HG03103 (cell line): ENCODE measurements around the gene EXOSC2.

Experiments
- ATAC-seq: cut with Tn5 transposase; IDR thresholded peaks from one replicate; pipeline ENCODE4 v1.9.1; 2021; ENCODE audit warnings: low read depth; ENCODE audit not compliant: unreplicated experiment

The EXOSC2 gene

DNA sequence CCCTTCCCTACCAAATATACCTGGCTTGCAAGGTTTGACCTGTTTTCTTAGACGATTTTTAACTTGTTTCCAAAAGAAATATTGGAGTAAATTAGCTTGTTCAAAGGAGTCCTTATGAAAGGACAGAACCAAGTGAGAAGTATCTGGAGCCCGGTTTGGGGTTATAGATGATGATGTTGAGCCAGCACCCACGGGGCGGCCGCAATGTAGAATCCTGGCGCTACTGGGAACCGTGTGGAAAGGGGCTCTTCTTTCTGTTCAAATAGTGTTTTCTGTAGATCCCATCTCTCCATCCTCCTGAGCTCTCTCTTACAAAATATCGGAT lies 517 bp upstream of the EXOSC2 start:
- ATAC-seq = no peak

DNA sequence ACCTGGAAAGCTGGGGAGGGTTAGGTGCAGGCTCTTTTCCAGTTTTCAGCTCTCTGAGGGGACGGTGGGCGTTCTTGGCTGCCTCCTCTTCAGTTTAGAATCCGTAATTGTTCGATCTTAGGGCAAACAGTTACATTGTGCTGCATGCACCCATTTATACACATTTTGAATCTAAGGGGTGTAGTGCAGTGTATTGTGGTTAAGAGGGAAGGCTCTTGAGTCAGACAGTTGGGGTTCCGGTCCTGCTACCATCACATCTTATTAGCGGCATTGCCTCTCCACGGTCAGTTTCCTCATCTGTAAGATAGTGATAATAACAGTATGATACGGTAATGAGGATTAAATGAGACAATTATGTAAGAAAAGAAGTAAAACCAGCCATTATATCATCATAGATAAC lies 625 bp downstream of the EXOSC2 start:
- ATAC-seq = no peak

GRCh38 chr9:130696139-130696650 lies 2.6 kb downstream of the EXOSC2 start:
- ATAC-seq = no peak

DNA sequence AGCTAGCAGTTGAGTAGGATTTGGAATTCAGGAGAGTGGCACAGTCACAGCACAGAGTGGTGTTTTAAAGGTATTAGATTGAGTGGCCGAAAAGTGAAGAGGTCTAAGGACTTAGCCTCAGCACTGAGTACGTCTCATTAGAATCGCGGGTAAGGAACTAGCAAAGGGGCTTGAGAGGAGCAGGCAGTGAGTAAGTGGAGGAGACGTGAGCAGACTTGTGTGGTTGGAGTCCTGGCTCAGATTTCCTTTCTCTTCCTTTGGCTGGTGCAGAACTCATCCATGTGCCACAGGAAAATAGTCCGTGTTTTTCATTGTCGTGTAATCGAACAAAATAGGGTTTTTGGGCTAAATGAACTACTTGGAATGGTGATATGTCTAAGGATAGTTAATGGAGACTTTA lies 3.4 kb downstream of the EXOSC2 start:
- no peak for ATAC-seq

- ATAC-seq = no peak
Measured at GRCh38 chr9:130698514-130698913, 4.9 kb downstream of the EXOSC2 start.

DNA sequence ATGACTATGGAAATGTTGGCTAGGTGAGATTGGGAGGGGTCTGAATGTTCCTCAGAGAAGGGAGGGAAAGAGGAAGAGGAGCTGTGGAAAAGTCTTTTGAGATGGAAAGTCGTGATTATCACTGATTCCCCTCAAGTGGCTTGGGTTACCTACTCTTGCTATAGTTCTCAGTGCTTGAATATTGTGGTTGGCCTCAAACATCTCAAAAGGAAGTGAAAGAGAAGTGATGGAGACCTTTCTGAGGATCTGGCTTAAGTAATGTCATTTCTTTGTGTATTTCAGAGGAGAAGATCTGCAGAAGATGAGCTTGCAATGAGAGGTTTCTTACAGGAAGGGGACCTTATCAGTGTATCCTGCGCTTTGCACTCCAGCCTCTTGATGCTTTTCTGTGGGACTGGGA lies 5.5 kb downstream of the EXOSC2 start:
- ATAC-seq = no peak

DNA sequence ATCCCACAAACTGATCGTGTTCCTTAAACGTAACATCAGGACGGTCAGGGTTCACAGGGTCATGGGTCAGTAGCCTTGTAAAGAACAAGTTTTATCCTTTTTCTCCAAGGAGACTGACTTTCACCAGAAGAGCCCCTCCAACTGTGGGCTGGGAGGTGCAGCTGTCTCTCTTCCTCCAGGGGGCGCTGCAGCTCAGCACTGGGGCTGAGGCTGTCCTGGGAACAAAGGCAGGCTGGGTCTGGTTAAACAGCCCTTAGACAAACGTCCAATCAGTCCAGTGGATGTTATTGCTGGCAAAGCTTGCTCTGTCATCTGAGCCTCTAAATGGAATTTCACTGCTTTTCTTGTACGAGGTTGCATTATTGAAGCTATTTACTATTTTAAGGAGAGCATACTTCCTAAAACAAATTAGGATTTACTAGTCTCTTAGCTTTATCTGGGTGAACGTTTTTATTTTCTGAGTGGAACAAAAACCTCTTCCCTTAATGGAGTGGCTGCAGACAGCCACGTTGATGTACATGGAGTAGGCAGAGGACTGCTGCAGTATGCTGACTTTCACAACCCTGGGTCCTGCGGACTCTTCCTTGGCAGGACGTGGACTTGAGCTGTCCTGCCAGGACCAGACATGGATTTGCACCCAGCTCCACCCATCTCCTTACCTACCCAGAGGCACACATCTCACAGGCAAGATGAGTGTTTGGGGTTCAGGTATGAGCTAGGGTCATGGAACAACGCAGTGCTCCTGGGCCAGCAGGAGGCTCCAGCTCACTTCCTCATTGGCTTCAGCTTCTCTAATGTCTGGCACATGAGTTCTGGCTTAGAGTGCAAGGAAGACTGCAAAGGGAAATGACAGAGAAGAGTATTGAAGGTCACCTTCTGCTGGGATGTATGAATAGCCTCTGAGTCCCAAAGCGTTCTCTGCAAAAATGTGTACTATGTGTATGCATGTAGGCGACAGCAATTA lies 7.8 kb downstream of the EXOSC2 start:
- no peak for ATAC-seq

DNA sequence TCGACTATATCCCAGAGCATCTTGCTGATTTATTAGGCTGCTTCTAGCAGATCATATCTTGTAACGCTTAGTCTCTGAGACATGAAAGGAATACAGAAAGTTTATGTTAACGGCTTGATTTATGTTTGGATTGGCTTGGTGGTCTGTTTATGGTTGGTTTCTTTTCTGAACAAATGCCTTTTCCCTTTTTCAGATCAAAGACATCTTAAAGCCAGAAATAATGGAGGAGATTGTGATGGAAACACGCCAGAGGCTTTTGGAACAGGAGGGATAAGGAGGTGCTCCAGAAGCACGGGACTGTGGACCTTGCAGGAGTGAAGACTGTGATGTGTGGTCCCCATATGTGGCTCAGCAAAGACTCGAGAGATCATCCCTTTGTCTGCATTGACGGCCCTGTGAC lies 9.9 kb downstream of the EXOSC2 start:
- ATAC-seq = no peak

DNA sequence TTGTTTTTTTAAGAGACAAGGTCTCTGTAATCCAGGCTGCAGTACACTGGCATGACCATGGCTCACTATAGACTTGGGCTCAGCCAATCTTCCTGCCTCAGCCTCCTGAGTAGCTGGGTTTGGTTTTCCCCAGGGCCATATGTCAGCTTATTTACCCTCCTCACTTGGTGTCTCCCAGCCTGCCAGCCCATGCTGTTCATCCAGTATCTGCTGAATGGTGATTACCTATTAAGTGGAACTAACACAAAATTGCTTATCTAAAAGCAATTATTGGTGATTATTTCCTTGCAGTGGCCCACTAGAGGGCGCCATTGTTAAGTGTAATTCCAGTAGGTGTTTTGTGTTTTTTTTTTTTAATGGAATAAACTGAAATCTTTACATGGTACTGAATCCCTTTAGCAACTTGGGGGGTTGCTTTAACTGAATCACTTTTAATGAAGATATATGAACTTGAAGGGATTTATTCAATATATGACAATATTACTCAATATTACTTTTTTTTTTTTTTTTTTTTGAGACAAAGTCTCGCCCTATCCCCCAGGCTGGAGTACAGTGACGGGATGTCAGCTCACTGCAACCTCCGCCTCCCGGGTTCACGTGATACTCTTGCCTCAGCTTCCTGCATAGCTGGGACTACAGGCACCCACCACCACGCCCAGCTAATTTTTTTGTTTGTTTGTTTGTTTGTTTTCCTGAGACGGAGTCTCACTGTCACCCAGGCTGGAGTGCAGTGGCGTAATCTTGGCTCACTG lies 13.8 kb downstream of the EXOSC2 start:
- no peak for ATAC-seq

GRCh38 chr9:130710822-130711352 lies 17.3 kb downstream of the EXOSC2 start:
- no peak for ATAC-seq

DNA sequence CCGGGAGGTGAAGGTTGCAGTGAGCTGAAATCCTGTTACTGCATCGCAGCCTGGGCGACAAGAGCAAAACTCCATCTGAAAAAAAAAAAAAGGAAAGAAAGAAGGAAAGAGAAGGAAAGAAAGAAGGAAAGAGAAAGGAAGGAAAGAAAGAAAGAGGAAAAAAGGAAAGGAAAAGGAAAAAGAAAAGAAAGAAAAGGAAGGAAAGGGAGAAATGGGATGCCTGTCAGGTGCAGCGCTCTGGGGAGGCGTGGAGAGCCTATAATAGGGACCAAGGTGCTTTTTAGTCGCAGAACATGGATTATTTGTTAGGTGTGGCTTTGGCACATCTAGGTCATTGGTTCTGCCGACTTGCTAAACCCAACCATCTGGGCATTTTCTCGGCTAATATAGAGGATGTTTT lies 17.9 kb downstream of the EXOSC2 start:
- ATAC-seq = no peak

DNA sequence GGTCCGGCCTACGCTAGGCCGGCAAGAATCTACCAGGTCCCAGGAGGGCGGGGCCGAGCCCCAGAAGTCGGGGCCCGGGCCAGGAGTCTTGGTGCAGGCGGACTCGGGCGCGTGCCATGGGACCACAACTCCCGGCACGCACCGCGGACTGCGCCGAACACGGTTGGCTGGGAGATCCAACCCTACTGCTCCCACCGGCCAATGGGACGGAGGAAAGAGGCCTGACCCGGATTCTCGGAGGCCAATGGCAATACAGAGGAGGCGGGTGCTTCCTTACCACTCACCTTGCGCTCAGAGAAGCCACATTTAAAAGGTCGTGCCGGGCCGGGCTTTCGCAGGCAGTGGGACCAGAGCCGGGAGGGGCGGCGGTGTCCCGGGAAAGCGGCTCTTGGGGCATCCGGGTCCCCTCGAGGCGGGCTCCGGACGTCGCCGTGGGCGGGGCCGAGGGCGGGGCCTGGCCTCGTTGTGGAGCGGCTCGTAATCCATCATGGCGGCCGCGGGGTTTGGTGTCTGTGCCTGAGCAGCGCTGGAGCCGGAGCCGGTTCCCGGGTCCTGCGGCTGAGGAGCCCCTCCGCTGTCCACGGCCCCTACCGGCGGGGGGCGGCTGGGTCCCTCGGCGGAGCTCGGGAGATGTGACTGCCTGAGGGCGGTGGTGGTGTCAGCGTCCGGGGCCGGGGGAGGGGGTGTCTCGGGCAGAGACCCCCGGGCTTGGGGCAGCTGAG lies 19.1 kb downstream of the EXOSC2 start:
- ATAC-seq = peak; percentile 93

- ATAC-seq = no peak
Measured at GRCh38 chr9:130713286-130713960, 19.8 kb downstream of the EXOSC2 start.

GRCh38 chr9:130714586-130715110 lies 21.1 kb downstream of the EXOSC2 start:
- no peak for ATAC-seq

- ATAC-seq = no peak
Measured at GRCh38 chr9:130715270-130715669, 21.7 kb downstream of the EXOSC2 start.

GRCh38 chr9:130718562-130718961 lies 25.0 kb downstream of the EXOSC2 start:
- ATAC-seq = no peak

DNA sequence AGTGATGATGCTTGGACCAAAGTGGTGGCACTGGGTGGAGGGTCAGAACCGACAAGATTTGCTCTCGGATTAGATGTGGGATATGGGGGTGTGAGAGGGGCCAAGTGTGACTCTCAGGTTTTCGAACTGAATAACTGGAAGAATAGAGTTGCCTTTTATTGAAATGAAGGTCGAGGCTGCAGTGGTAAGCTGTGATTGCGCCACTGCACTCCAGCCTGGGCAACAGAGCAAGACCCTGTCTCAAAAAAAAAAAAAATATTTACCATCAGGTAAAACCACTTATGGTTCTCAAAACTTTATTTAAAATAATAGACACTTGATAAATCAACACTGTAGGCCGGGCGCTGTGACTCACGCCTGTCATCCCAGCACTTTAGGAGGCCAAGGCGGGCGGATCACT lies 27.2 kb downstream of the EXOSC2 start:
- no peak for ATAC-seq

DNA sequence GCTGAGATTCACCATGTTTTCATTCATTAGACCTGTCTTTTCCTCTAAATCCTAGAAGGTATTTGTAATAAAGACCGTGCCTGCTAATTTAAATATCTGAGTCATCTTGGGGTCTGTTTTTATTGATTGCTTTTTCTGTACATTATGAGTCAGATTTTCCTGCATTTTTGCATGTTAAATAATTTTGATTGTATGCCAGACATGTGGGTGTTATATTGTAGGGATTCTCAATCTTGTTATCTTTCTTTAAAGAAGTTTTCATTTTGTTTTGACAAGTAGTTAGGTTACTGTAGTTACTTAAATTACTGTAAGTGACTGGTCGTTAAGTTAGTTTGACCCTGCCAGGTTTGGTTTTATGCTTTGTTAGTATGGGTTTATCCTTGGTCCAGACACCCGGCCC lies 35.1 kb downstream of the EXOSC2 start:
- no peak for ATAC-seq

- no peak for ATAC-seq
Measured at GRCh38 chr9:130729145-130729544, 35.6 kb downstream of the EXOSC2 start.

DNA sequence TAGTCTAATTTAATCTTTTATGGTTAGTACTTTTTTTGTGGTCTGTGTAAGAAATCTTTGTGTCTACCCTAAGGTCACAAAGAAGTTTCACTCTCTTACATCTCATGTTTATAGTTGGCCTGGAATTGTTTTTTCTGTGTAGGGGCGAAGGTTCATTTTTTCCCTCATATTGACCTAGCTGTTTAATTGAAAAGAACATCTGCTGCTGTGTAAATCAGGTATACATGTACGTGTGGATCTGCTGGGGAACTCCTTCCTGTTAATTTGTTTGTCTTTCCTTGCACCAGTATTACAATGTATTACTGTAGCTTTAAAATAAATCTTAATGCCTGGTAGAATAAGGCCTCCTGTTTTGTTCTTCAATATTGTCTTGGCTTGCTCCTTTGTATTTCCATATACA lies 37.8 kb downstream of the EXOSC2 start:
- ATAC-seq = no peak
